Measurements from ENCODE around the gene SEMG1. TPM values are rescaled to one million over a fixed set of nuclear protein-coding genes. Genes with fewer than 3 reads are reported as not detected.

SEMG1 gene
- total and polyA plus RNA-seq, 2 of the 8 experiments (the other 6 are each of a cell fraction or from before 2014, with no cell fraction given) = 3.0 to 5.8 TPM

GRCh38 chr20:45164906-45165305 is 41.9 kb upstream of the SEMG1 start:
- Histone ChIP-seq H3K79me1 (ENCODE audit: low read depth, low read length) (no peaks in the 10 kb centered on the region), H4K8ac (ENCODE audit: extremely low read depth, insufficient read depth, low read length) (no peak overlapping the region), H3K9ac (replicated peaks in 1 of 4; ENCODE audit: extremely low read depth in 1 of 4, low read depth in 3 of 4, low read length in 3 of 4) (no peak overlapping the region), H3K18ac (ENCODE audit: extremely low read depth, low read length) (no peak overlapping the region), H3K23ac (ENCODE audit: insufficient read length) (no peak overlapping the region), H2AK5ac (ENCODE audit: low read depth, low read length) (no peak overlapping the region), H3K4me2 (ENCODE audit: insufficient read depth in 1 of 2, low read depth in 2 of 2, low read length in 2 of 2) (no peak overlapping the region), H3K27me3 (replicated peaks in 1 of 4; ENCODE audit: control insufficient read depth in 3 of 4, extremely low read depth in 1 of 4, insufficient read depth in 3 of 4, low read length in 3 of 4) (no peaks in the 10 kb centered on the region), H2AFZ (ENCODE audit: low read length) (no peak overlapping the region), H3K4me1 (replicated peaks in 1 of 4; ENCODE audit: control insufficient read depth in 3 of 4, insufficient read depth in 4 of 4, low read length in 3 of 4) (no peaks in the 10 kb centered on the region), H2BK120ac (replicated peaks; ENCODE audit: low read depth, low read length) (no peak overlapping the region), H3K14ac (ENCODE audit: insufficient read length) (no peak overlapping the region), H3K4me3 (ENCODE audit: extremely low read depth in 1 of 4, insufficient read depth in 2 of 4, low read depth in 3 of 4, low read length in 4 of 4) (no peak overlapping the region), H3K36me3 (ENCODE audit: control insufficient read depth in 2 of 4, insufficient read depth in 4 of 4, low read length in 3 of 4) (no peaks in the 10 kb centered on the region), H4K20me1 (replicated peaks in 1 of 2; ENCODE audit: control insufficient read depth in 1 of 2, insufficient read depth in 2 of 2, low read length in 2 of 2) (no peaks in the 10 kb centered on the region), H4K91ac (replicated peaks; ENCODE audit: insufficient read length, low read length) (no peak overlapping the region), H3K56ac (replicated peaks; ENCODE audit: insufficient read length, low read depth, low read length) (no peak overlapping the region), H4K5ac (ENCODE audit: insufficient read length, low read depth, low read length) (no peak overlapping the region), H3K27ac (ENCODE audit: low read depth, low read length) (no peak overlapping the region), H2BK5ac (ENCODE audit: low read depth, low read length) (no peak overlapping the region), H2BK12ac (ENCODE audit: low read depth, low read length) (no peak overlapping the region), H3K23me2 (ENCODE audit: low read depth, low read length) (no peaks in the 10 kb centered on the region), H3K79me2 (ENCODE audit: control insufficient read depth in 1 of 2, insufficient read depth in 2 of 2, low read length in 2 of 2) (no peaks in the 10 kb centered on the region), H3K4ac (replicated peaks; ENCODE audit: insufficient read length, low read depth, low read length) (no peak overlapping the region), H2BK20ac (ENCODE audit: low read length) (no peak overlapping the region), H2BK15ac (ENCODE audit: low read length) (no peak overlapping the region), H3K9me3 (ENCODE audit: insufficient read depth in 2 of 2, low read depth in 1 of 2, low read length in 1 of 2) (peaks cover 4 to 6% of the 10 kb centered on the region in 2 experiments; a peak in 2 of 4 replicates)
- TF ChIP-seq, protein P1, sequence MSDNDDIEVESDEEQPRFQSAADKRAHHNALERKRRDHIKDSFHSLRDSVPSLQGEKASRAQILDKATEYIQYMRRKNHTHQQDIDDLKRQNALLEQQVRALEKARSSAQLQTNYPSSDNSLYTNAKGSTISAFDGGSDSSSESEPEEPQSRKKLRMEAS (IDR thresholded peaks at IDR 0.05) = no peak
- TF ChIP-seq POU5F1 (IDR thresholded peaks at IDR 0.05; ENCODE audit: low read depth, low read length) (no peak), SRF (IDR thresholded peaks at IDR 0.05; ENCODE audit: low read depth, low read length) (no peak), MAFK (IDR thresholded peaks at IDR 0.05; ENCODE audit: low read depth, low read length) (no peak), KDM4A (IDR thresholded peaks at IDR 0.05; ENCODE audit: low read depth, low read length, severe bottlenecking) (no peak), CTBP2 (IDR thresholded peaks at IDR 0.05; ENCODE audit: borderline replicate concordance, insufficient read depth, insufficient read length, low read length) (no peak), NANOG (IDR thresholded peaks at IDR 0.05; ENCODE audit: insufficient read depth, low read depth, low read length, poor library complexity, severe bottlenecking) (no peak), RFX5 (IDR thresholded peaks at IDR 0.05; ENCODE audit: borderline replicate concordance, low read depth, low read length) (no peak), SP2 (IDR thresholded peaks at IDR 0.05; ENCODE audit: low read length) (no peak)
- POLR2A ChIA-PET (ENCODE audit: partially characterized antibody) = no interaction called here
- 93% methylated on average over 1 of the region's 1 CpG; no CpG with 5 or more reads in 1 of the 2 experiments for WGBS, 2 experiments (ENCODE audit: extremely low coverage in 1 of 2, insufficient coverage in 1 of 2, insufficient read length in 1 of 2, insufficient replicate concordance in 2 of 2, low coverage in 1 of 2, low lambda C conversion rate in 2 of 2, missing lambda C conversion rate in 1 of 2)
- FAIRE-seq (no peak), DNase-seq (ENCODE audit: low read depth in 1 of 2, low spot score in 2 of 2) (no peak)
- CTCF ChIA-PET (ENCODE audit: partially characterized antibody) = interaction anchor here (1.2 kb wide), 1 partner anchor 26 kb away, joined by 3 read pairs; no protein-coding TSS in a partner anchor

Data from H1 (cell line).